COLO668 (cell line): Measurements from ENCODE around the gene BDNF.

Experiments used
- DNase-seq: peaks from one replicate; lab custom pipeline; 2025; ENCODE audit not compliant: unreplicated experiment; lab: John Stamatoyannopoulos, UW

The BDNF gene

GRCh38 chr11:27605422-27605821 is 94.8 kb downstream of the BDNF start:
- no peak for DNase-seq
